ENCODE results near the gene SMIM30.
"Not testable (repeated sequence)": the region's sequence is repeated elsewhere in the genome, so short reads cannot be mapped to it uniquely, and the experiment has no call there.

SMIM30 gene, protein sequence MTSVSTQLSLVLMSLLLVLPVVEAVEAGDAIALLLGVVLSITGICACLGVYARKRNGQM

DNA sequence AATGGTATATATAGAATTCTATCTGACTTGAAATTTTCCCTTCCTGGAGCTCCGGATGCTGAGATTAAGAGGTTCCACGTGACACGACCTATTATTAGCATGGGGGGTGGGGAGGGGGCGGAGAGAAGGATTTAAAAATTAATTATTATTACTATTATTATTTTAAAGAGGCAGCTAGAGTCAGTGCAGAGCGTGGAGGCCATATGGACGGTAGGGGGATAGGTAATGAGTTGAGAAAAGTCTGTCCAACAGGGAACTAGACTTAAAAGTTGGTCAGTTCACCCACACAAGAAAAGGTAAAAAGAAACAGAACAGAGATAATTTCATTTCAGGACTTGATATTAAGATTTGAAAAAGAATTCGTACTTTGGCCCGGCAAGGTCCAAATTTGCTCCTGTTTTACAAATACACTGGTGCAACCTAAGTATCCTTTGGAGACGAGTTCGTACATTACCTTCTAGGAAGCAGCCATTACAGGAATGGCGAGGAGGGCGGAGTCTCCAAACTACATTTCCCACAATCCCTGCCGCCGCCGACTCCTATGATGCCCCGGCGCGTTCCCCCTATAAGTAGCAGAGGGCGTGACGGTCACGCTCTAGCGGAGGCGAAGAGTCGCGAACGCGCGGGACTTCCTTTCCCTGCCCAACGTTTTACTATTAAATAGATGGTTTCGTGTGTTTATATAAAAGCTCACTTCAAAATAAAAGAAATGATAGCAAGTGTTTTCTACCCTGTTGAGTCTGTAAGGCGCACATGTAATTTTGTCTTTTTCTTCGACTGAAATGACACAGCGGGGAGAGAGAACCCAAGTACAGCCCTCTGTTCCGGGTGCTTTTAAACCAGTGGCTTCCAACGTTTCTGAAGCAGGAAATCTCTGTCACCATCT is at the start of gene SMIM30:
Gene SMIM30 (minus strand): TSS at position 481 of the 886 bp plus-strand sequence. CDS start 976 bp downstream, outside the sequence.
- DNase-seq (ENCODE audit: low read depth): peak; percentile 86

DNA sequence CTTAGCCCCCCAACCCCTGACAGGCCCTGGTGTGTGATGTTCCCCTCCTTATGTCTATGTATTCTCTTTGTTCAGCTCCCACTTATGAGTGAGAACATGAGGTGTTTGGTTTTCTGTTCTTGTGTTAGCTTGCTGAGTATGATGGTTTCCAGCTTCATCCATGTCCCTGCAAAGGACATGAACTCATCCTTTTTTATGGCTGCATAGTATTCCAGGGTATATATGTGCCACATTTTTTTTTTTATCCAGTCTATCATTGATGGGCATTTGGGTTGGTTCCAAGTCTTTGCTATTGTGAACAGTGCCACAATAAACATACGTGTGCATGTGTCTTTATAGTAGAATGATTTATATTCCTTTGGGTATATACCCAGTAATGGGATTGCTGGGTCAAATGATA is 47.8 kb upstream of the SMIM30 start:
- not testable (repeated sequence) for DNase-seq (ENCODE audit: low read depth)

DNA sequence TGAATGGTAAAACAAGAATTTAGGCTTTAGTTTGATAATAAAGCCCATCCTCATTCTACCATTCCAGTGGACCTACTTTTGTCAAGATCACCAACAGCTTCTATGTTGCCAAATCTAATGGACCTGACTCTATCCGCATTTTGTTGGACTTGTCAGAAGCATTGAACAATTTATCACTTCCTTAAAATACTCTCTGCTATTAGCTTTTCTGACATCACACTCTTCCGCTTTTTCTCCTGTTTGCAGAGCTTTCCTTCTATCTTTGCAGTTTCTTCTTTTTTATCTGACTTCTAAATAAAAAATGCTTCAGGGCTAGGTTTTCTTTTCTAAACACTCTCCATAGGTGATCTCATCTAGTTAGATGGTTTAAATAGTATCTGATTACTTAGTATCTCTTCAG is 42.7 kb upstream of the SMIM30 start:
- DNase-seq (ENCODE audit: low read depth): no peak

DNA sequence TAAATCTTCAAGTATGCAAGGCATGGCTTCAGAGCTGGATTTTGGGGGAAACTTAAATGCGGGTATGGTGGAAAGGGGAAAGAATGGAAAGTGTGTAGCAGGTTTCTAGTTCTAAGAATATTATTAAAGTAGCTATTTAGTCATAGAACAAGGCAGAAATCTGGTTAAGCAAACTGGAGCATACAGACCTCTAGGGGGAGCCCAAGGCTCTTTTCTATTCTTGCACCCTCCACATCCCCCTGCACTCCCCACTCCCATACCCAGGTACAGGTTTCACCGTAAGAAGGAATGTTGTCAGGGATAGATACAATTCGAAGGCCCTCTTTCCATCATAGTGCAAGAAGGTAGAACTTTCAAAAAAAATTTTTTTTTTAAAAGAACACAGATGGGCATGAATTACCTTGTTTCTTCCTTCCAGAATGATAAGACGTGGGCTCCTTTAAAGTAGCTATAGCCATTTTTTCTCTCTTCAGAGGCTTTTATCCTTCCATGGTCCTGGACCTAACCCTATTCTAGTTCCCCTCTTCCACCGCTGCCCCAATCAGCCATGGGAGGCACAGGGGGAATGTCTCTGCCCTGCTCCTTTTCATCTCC is 41.5 kb upstream of the SMIM30 start:
- no peak for DNase-seq (ENCODE audit: low read depth)

GRCh38 chr7:113158756-113159155 is 40.4 kb upstream of the SMIM30 start:
- no peak for DNase-seq (ENCODE audit: low read depth)

- DNase-seq (ENCODE audit: low read depth): no peak
Measured at GRCh38 chr7:113154117-113154516, 35.8 kb upstream of the SMIM30 start.

GRCh38 chr7:113144817-113145216 is 26.5 kb upstream of the SMIM30 start:
- DNase-seq (ENCODE audit: low read depth): no peak

DNA sequence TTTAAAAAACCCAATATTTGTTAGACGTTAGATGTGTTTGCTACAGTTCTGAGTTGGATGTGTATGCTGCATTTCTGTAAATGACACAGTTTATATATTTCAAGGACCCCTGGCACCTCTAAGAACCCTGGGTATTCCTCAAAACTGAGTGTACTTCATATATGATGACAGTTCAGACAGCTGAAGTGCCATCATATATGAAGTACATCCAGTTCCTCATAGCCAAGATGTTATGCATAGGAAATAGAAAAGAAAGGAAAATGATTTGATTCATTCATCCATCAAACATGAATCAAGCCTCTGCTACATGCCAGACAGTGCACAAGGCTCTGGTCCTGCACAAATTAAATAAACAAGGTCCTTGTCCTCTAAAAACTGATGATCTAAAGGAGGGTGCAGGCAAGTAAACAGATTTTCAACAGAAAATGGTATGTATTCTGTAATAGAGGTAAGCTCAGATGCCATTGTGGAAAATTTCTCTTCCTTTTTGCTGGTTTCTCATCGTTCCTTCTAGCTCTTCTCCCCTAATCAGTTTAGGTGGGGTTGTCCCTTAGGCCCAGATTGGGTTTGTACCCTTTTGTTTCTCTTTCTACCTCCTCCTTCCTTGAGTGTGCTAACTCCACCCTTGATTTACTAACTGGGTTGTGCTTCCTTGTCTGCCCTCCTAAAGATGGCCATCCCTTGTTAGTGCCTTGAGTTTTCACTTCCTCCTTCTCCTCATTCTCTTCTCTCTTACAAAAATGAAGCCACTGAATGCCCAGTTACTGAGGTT is 25.3 kb upstream of the SMIM30 start:
- DNase-seq (ENCODE audit: low read depth): no peak

- DNase-seq (ENCODE audit: low read depth): no peak
Measured at GRCh38 chr7:113142385-113143119, 24.2 kb upstream of the SMIM30 start.

- no peak for DNase-seq (ENCODE audit: low read depth)
Measured at GRCh38 chr7:113141803-113142202, 23.4 kb upstream of the SMIM30 start.

DNA sequence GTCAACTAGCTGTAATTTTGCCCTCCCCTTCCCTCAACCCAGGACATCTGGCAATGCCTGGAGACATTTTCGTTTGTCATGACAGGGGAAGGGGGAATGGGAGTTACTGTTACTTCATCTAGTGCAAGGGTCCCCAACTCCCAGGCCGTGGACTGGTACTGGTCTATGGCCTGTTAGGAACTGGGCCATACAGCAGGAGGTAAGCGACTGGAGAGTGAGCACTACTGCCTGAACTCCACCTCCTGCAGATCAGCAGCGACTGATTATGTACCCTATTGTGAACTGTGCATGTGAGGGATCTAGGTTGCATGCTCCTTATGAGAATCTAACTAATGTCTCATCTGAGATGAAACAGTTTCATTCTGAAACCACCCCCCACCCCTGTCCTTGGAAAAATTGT is 22.6 kb upstream of the SMIM30 start:
- DNase-seq (ENCODE audit: low read depth): no peak

DNA sequence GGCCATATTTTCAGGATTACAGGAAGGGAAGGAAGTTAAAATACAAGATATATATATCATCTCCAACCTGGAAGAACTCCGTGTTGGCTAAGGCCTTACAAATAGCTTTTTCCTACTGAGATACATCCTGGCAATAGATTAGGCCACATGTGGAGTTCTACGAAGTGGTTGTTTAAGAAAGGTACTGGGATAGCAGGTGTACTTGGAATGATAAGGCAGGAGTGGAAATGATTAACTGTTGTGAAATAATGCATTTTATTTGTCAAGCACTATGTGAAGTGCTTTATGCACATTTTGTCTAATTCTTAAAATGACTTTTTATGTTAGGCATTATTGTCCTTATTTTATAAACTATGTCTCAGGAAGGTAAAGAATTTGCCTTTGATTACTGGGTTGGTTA is 18.9 kb upstream of the SMIM30 start:
- DNase-seq (ENCODE audit: low read depth): no peak

DNA sequence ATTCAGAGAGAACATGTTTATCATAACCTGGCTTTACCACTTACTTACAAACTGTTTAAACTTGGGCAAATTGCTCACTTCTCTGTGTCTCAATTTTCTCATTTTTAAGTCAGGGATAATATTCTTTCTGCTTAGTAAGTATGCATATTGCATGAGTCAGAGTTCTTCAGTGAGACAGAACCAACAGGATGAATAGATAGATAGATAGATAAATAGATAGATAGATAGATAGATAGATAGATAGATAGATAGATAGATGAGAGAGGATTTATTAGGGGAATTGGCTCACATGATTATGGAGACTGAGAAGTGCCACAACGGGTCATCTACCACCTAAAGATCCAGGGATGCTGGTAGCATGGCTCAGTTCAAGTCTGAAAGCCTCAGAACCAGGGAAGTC is 15.7 kb upstream of the SMIM30 start:
- no peak for DNase-seq (ENCODE audit: low read depth)

DNA sequence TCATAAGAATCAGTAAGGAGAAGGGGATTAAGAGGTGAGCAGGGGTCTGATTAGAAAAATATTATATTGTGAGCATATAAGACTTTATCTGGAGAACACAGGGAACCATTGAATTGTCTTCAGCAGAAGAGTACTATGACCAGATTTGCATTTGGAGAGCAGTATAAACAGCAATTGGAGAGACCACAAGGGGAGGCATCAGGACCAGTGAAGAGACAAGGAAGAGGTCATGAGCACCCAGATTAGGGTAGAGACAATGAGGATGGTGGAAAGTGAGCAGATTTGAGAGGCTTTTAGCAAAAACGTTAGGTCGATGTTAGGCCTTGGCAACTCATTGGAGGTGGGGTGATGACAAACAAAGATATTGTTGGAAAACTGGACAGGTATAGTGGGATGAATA is 13.0 kb upstream of the SMIM30 start:
- no peak for DNase-seq (ENCODE audit: low read depth)

GRCh38 chr7:113128031-113128430 is 9.7 kb upstream of the SMIM30 start:
- DNase-seq (ENCODE audit: low read depth): no peak

GRCh38 chr7:113125728-113126127 is 7.4 kb upstream of the SMIM30 start:
- DNase-seq (ENCODE audit: low read depth): no peak

GRCh38 chr7:113122744-113123143 is 4.4 kb upstream of the SMIM30 start:
- DNase-seq (ENCODE audit: low read depth): no peak

- DNase-seq (ENCODE audit: low read depth): no peak
Measured at GRCh38 chr7:113120647-113121046, 2.3 kb upstream of the SMIM30 start.

DNA sequence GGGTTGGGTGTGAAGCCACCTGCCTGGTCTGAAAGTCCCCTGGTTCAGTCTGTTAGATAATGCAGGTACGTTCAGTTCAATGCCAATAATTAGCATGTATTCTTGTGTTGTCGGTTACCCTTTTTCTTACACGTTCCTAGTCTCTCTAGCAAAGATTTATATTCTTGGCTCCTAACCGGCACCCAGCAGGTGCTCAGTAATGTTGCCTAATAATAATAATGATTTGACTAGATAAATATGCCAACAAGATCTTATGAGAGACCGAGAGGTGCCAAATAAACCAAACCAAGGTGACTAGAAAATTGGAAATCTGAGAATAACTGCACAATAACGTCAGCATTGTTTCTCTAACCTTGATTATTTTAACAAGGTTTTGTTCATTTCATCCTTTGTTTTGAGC is 1.1 kb upstream of the SMIM30 start:
- no peak for DNase-seq (ENCODE audit: low read depth)

GRCh38 chr7:113117374-113117774 is 980 bp downstream of the SMIM30 start:
- DNase-seq (ENCODE audit: low read depth): not testable (repeated sequence)

GRCh38 chr7:113113912-113114311 is 4.4 kb downstream of the SMIM30 start:
- no peak for DNase-seq (ENCODE audit: low read depth)

DNA sequence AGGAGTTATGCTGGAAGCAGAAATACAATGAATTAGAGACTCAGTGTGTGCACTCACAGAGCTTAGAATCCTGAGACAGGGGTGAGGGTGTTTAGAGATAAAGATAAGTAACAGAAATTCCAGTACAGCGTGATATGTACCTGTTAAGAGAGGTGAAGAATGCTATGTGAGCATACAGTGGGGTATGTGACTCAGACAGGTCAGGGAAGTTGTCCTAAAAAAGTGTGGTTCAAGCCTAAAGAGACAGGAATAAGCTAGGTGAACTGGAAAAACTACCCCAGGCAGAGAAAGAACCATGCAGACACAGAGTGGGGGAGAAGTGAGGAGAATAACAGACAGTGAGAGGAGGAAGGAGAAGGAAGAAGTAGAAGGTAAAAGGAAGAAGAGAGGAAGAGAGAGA is 8.6 kb downstream of the SMIM30 start:
- DNase-seq (ENCODE audit: low read depth): no peak

Data from stimulated activated CD8-positive, alpha-beta memory T cell treated with anti-CD3 and anti-CD28 coated beads, Interleukin-4, amount 100 ng/mL, for 24 hours (primary cell).